Measurements from ENCODE around the gene ANKRD44. TPM values are rescaled to one million over a fixed set of nuclear protein-coding genes. Genes with fewer than 3 reads are reported as not detected.
A peak's percentile ranks its signal among the peaks of the same experiment; 100 is the strongest.

Gene ANKRD44
- total RNA-seq, 1 donor from 2014 or later: 4.0 TPM

DNA sequence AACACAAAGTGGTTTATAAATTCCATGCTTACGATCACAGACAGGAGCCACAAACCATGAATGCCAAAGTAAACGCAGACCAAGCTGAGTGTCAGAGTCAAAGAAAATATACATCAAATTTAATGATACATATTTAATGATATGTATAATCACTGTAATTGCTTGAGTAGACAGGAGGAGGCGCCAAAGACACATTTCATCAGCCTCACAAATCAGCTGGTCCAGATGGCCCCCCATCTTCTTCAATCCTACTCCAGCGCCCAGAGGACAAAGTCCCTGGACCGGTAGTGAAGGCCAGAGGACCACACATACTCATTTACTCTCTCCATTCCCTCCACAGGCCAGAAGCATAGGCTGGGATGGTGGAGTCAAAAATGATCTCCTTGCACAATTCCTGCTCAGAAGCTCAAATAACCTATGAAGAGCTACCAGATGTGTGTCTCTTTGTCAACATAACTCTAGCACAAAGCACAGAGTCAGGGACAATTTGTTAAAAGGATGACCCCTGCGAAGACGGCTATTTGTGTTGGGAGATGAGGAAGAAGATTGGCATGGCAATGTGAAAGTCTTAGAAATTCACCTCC is 234.7 kb downstream of the ANKRD44 start:
- DNase-seq (ENCODE audit: low spot score, unreplicated experiment): no peak
- no peaks in the 10 kb centered on the region for H3K36me3 Mint-ChIP-seq (ENCODE audit: insufficient read depth)
- H3K27me3 Mint-ChIP-seq: no peaks in the 10 kb centered on the region
- peaks cover 3% of the 10 kb centered on the region for H3K9me3 Mint-ChIP-seq (ENCODE audit: low read depth)
- H3K27ac Mint-ChIP-seq: no peak overlapping the region
- H3K4me3 Mint-ChIP-seq (ENCODE audit: low read depth): no peak overlapping the region
- TF ChIP-seq CTCF (IDR thresholded peaks at IDR 0.05; ENCODE audit: unreplicated experiment): peak; percentile 37
- no peaks in the 10 kb centered on the region for H3K4me1 Mint-ChIP-seq (ENCODE audit: low read depth)

- Mint-ChIP-seq H3K36me3 (ENCODE audit: insufficient read depth) (no peaks in the 10 kb centered on the region), H3K27ac (no peak overlapping the region), H3K9me3 (ENCODE audit: low read depth) (peaks cover 3% of the 10 kb centered on the region), H3K27me3 (no peaks in the 10 kb centered on the region), H3K4me3 (ENCODE audit: low read depth) (no peak overlapping the region), H3K4me1 (ENCODE audit: low read depth) (no peaks in the 10 kb centered on the region)
- DNase-seq (ENCODE audit: low spot score, unreplicated experiment): no peak
- no peak for TF ChIP-seq CTCF (IDR thresholded peaks at IDR 0.05; ENCODE audit: unreplicated experiment)
These were observed 235.3 kb downstream of the ANKRD44 start for GRCh38 chr2:197075281-197075680.

- no peak overlapping the region for H3K27ac Mint-ChIP-seq
- H3K4me1 Mint-ChIP-seq (ENCODE audit: low read depth): no peaks in the 10 kb centered on the region
- DNase-seq (ENCODE audit: low spot score, unreplicated experiment): no peak
- H3K4me3 Mint-ChIP-seq (ENCODE audit: low read depth): no peak overlapping the region
- no peaks in the 10 kb centered on the region for H3K27me3 Mint-ChIP-seq
- TF ChIP-seq CTCF (IDR thresholded peaks at IDR 0.05; ENCODE audit: unreplicated experiment): no peak
- H3K9me3 Mint-ChIP-seq (ENCODE audit: low read depth): peaks cover 3% of the 10 kb centered on the region
- H3K36me3 Mint-ChIP-seq (ENCODE audit: insufficient read depth): no peaks in the 10 kb centered on the region
These were observed 236.7 kb downstream of the ANKRD44 start for GRCh38 chr2:197073701-197074433.

DNA sequence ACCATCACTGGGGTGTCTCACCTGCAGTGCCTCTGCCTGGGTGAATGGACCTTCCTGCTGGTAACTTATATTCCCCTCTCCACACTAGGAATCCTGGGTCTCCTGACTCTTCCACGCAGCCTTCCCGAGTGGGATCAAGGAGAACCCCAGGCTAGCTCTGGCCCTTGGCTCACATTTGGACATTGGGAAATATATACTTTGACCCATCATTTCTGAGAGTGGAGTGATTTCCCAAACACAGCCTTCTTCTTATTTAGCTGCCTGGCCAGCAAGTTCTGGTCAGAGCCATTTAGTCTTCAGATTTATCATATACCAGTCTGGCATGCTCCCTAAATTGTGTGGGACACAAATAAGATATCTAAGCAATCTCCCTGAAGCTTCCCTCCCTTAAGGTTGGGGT is 237.3 kb downstream of the ANKRD44 start:
- Mint-ChIP-seq H3K27ac (no peak overlapping the region), H3K36me3 (ENCODE audit: insufficient read depth) (no peaks in the 10 kb centered on the region)
- no peak for TF ChIP-seq CTCF (IDR thresholded peaks at IDR 0.05; ENCODE audit: unreplicated experiment)

GRCh38 chr2:197072533-197072932 is 238.0 kb downstream of the ANKRD44 start:
- Mint-ChIP-seq H3K9me3 (ENCODE audit: low read depth) (peaks cover 3% of the 10 kb centered on the region), H3K4me3 (ENCODE audit: low read depth) (no peak overlapping the region)
- no peak for TF ChIP-seq CTCF (IDR thresholded peaks at IDR 0.05; ENCODE audit: unreplicated experiment)

More for the DNA sequence above, 237.3 kb downstream of the ANKRD44 start:
- Mint-ChIP-seq H3K9me3 (ENCODE audit: low read depth) (peaks cover 3% of the 10 kb centered on the region), H3K4me3 (ENCODE audit: low read depth) (no peak overlapping the region), H3K27me3 (no peaks in the 10 kb centered on the region), H3K4me1 (ENCODE audit: low read depth) (no peaks in the 10 kb centered on the region)
- DNase-seq (ENCODE audit: low spot score, unreplicated experiment): no peak

More at GRCh38 chr2:197072533-197072932, 238.0 kb downstream of the ANKRD44 start:
- no peaks in the 10 kb centered on the region for H3K4me1 Mint-ChIP-seq (ENCODE audit: low read depth)
- H3K36me3 Mint-ChIP-seq (ENCODE audit: insufficient read depth): no peaks in the 10 kb centered on the region
- no peaks in the 10 kb centered on the region for H3K27me3 Mint-ChIP-seq
- H3K27ac Mint-ChIP-seq: no peak overlapping the region
- DNase-seq (ENCODE audit: low spot score, unreplicated experiment): no peak
